ENCODE results near the gene CBARP. TPM values are rescaled to one million over a fixed set of nuclear protein-coding genes. Genes with fewer than 3 reads are reported as not detected.
A peak's percentile ranks its signal among the peaks of the same experiment; 100 is the strongest.

Gene CBARP
- total and polyA plus RNA-seq, 2 donors (not counting 3 experiments of a cell fraction or from before 2014, with no cell fraction given), result 3.5 to 9.2 TPM

- H4K20me1 ChIP-seq (replicated peaks; ENCODE audit: control insufficient read depth, extremely low read depth, insufficient read depth, low read length), result no peaks in the 10 kb centered on the region
Observed at GRCh38 chr19:1223018-1223855, 14.6 kb downstream of the CBARP start.

More at GRCh38 chr19:1223018-1223855, 14.6 kb downstream of the CBARP start:
- Histone ChIP-seq H3K4me1 (ENCODE audit: control insufficient read depth, extremely low read depth, insufficient read depth, low read length) (no peaks in the 10 kb centered on the region), H3K9ac (replicated peaks; ENCODE audit: extremely low read depth, insufficient read depth, low read length) (no peak overlapping the region), H3K4me2 (ENCODE audit: insufficient read depth, low read length) (no peak overlapping the region), H3K4me3 (replicated peaks in 1 of 3; ENCODE audit: insufficient read depth in 1 of 3, low read depth in 1 of 3, low read length in 3 of 3) (no peak overlapping the region), H3K9me3 (replicated peaks; ENCODE audit: control insufficient read depth, insufficient read depth, low read length) (no peaks in the 10 kb centered on the region), H3K27ac (ENCODE audit: insufficient read depth, low read depth, low read length) (no peak overlapping the region), H3K36me3 (ENCODE audit: control insufficient read depth in 2 of 2, extremely low read depth in 1 of 2, insufficient read depth in 2 of 2, low read length in 2 of 2) (peaks cover 5 to 20% of the 10 kb centered on the region in 2 experiments), H3K9me1 (replicated peaks; ENCODE audit: control insufficient read depth, extremely low read depth, insufficient read depth, low read length) (no peaks in the 10 kb centered on the region), H3K27me3 (ENCODE audit: control insufficient read depth in 2 of 2, insufficient read depth in 2 of 2, low read length in 2 of 2) (no peaks in the 10 kb centered on the region), H3K79me2 (ENCODE audit: control insufficient read depth, insufficient read depth, low read length) (peaks cover 6% of the 10 kb centered on the region), H2AFZ (ENCODE audit: low read depth, low read length) (no peak overlapping the region)
- no peak for TF ChIP-seq POLR2A (IDR thresholded peaks at IDR 0.05; ENCODE audit: low read depth, low read length)
- peak; percentile 52 to 55 for TF ChIP-seq CTCF (IDR thresholded peaks at IDR 0.05; ENCODE audit: extremely low read depth in 1 of 2, insufficient read depth in 1 of 2, low read depth in 1 of 2, low read length in 2 of 2)
- ChIA-PET POLR2A (no interaction called here), CTCF (interaction anchor here (1.2 to 2.5 kb wide), 5 partner anchors 9 to 110 kb away, joined by 5 to 14 read pairs (median 8); no protein-coding TSS in a partner anchor)
- dilution Hi-C loops (cut with MboI; ENCODE audit: extremely low pct_ligation_motif_present, low sequenced_read_pairs), result no loop called here
- FAIRE-seq (no peak), DNase-seq (ENCODE audit: low read depth, low spot score) (no peak)
- no TSS peak for BruUV-seq (replicated peaks)
- intact Hi-C loops (cut with micrococcal nuclease), result no loop called here
